DOHH2 (cell line): Measurements from ENCODE around the gene ATG14.
A peak's percentile ranks its signal among the peaks of the same experiment; 100 is the strongest.
"Not testable (repeated sequence)": the region's sequence is repeated elsewhere in the genome, so short reads cannot be mapped to it uniquely, and the experiment has no call there.

Experiments used
- H3F3A ChIP-seq: fragments of 200-600 bp; sonication (generic), shearing (Covaris generic); 2 replicates; pipeline ENCODE4 v1.6.0; 2016; ENCODE audit warnings: antibody characterized with exemption, mild to moderate bottlenecking; ENCODE audit not compliant: control insufficient read depth, insufficient read depth
- H3K27ac ChIP-seq: fragments of 200-600 bp; sonication (generic); 2 replicates; pipeline ENCODE4 v1.5.1; 2014; ENCODE audit warnings: low read depth, mild to moderate bottlenecking, low read length, moderate library complexity
- H3K27me3 ChIP-seq: fragments of 200-600 bp; sonication (generic); 2 replicates; pipeline ENCODE4 v1.6.1; 2014; ENCODE audit warnings: mild to moderate bottlenecking, low read length, mixed read lengths; ENCODE audit not compliant: control insufficient read depth
- H3K36me3 ChIP-seq: fragments of 200-600 bp; sonication (generic); 2 replicates; pipeline ENCODE4 v1.6.1; 2014; ENCODE audit warnings: mild to moderate bottlenecking, low read length, moderate library complexity, mixed read lengths; ENCODE audit not compliant: control insufficient read depth
- H3K4me1 ChIP-seq: fragments of 200-600 bp; sonication (generic); 2 replicates; pipeline ENCODE4 v1.6.1; 2014; ENCODE audit warnings: mild to moderate bottlenecking, low read length, mixed read lengths; ENCODE audit not compliant: control insufficient read depth
- H3K4me2 ChIP-seq: fragments of 200-600 bp; sonication (generic); 2 replicates; pipeline ENCODE4 v1.6.0; 2014; ENCODE audit warnings: mild to moderate bottlenecking, low read length, moderate library complexity
- H3K4me3 ChIP-seq: fragments of 200-600 bp; sonication (generic); 2 replicates; pipeline ENCODE4 v1.5.1; 2014; ENCODE audit warnings: mild to moderate bottlenecking, low read length, mixed read lengths
- H3K79me2 ChIP-seq: fragments of 200-600 bp; sonication (generic); 2 replicates; pipeline ENCODE4 v1.6.1; 2014; ENCODE audit warnings: mild to moderate bottlenecking, low read length, mixed read lengths; ENCODE audit not compliant: control insufficient read depth
- H3K9me2 ChIP-seq: fragments of 200-600 bp; sonication (generic); replicated peaks from 2 replicates; pipeline ENCODE4 v1.6.1; 2014; ENCODE audit warnings: mild to moderate bottlenecking, low read length, mixed read lengths; ENCODE audit not compliant: control insufficient read depth
- H3K9me3 ChIP-seq: fragments of 200-600 bp; sonication (generic); 2 replicates; pipeline ENCODE4 v1.6.1; 2014; ENCODE audit warnings: antibody characterized with exemption, low read length, mixed read lengths; ENCODE audit not compliant: control insufficient read depth, insufficient read depth
- H4K20me1 ChIP-seq: fragments of 200-600 bp; sonication (generic); 2 replicates; pipeline ENCODE4 v1.6.0; 2014; ENCODE audit warnings: low read depth, mild to moderate bottlenecking, antibody characterized with exemption, low read length, moderate library complexity; ENCODE audit not compliant: control insufficient read depth, insufficient read depth
- CTCF ChIP-seq: fragments of 200-600 bp; sonication (generic); IDR thresholded peaks from one replicate; pipeline ENCODE4 v1.5.1; 2014; ENCODE audit warnings: antibody characterized with exemption, mild to moderate bottlenecking, low read depth, low read length; ENCODE audit not compliant: poor library complexity, severe bottlenecking
- EZH2phosphoT487 ChIP-seq: fragments of 200-600 bp; sonication (generic); IDR thresholded peaks from 2 replicates; pipeline ENCODE4 v1.6.1; 2017; ENCODE audit warnings: borderline replicate concordance, mild to moderate bottlenecking, antibody characterized with exemption, low read length, moderate library complexity, mixed read lengths

The ATG14 gene

DNA sequence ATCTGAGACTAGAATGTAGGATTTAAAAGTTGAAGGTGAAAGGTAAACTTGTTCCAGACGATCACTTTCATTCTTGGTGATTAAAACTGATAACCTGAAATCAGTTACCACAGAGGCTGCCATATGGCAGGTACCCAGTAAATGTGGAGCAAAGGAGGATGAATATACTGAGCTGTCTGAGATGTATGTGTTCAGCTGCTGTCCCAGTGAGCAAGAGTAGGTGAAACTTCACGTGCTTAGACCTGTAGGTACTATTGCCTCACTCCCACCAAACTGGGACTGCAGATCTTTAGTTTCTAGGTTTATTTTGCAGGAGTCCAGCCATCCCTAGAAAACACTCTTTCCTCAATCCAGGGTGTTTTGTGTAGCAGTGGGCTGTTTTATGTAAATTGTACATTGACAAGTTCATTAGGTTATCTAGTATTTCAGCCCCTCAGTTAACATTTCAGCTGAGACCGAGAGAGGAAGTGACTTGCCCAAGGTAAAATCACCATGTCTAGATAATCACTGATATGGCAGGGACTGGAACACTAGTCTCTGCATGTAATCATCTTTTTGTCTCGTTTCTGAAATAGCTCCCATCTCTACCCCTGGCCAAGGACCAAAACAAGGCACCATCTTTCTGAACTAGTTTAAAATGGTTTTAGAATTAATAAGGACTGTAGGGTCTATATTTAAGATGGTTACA, 62.7 kb downstream of the ATG14 start:
- H3K27ac ChIP-seq = no peak overlapping the region
- peaks cover 22% of the 10 kb centered on the region for H3K36me3 ChIP-seq
- H3K27me3 ChIP-seq = no peaks in the 10 kb centered on the region
- H3K4me1 ChIP-seq = peaks cover 12% of the 10 kb centered on the region
- no peaks in the 10 kb centered on the region for H3K9me2 ChIP-seq
- no peak overlapping the region for H3K4me3 ChIP-seq
- TF ChIP-seq CTCF = no peak
- no peak for TF ChIP-seq EZH2phosphoT487
- no peaks in the 10 kb centered on the region for H3F3A ChIP-seq
- no peaks in the 10 kb centered on the region; the same call in 1 of the 2 replicates for H4K20me1 ChIP-seq
- H3K79me2 ChIP-seq = peaks cover 45% of the 10 kb centered on the region
- H3K4me2 ChIP-seq = peak overlapping the region; percentile 6
- H3K9me3 ChIP-seq = no peaks in the 10 kb centered on the region

DNA sequence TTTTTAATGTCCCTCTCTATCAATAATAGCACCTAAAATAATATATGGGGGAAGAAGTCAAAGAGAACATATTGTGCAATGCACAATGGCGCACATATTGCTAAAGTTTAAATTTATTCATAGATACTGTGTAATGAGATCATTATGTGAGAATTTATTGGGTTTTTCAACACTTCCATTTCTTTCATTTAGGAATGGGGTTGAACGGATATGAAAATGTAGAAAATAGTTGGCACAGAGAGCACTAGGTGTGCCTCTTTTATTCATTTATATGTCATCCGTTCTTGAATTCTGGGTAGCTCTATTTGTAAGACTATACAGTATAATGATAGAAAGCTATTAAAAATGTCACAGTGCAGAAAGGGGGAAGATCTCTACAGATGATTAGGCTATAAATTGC, 63.9 kb downstream of the ATG14 start:
- H3F3A ChIP-seq = no peaks in the 10 kb centered on the region
- H3K9me2 ChIP-seq = no peaks in the 10 kb centered on the region
- peaks cover 50% of the 10 kb centered on the region for H3K79me2 ChIP-seq
- H3K27me3 ChIP-seq = no peaks in the 10 kb centered on the region
- no peak overlapping the region for H3K4me2 ChIP-seq
- TF ChIP-seq CTCF = no peak
- no peak for TF ChIP-seq EZH2phosphoT487
- H3K4me3 ChIP-seq = no peak overlapping the region
- no peaks in the 10 kb centered on the region for H3K9me3 ChIP-seq
- no peak overlapping the region for H3K27ac ChIP-seq
- peaks cover 22% of the 10 kb centered on the region for H3K36me3 ChIP-seq
- no peaks in the 10 kb centered on the region; the same call in 1 of the 2 replicates for H4K20me1 ChIP-seq
- H3K4me1 ChIP-seq = peaks cover 12% of the 10 kb centered on the region

- H3K27me3 ChIP-seq = no peaks in the 10 kb centered on the region
- H3K4me2 ChIP-seq = no peak overlapping the region
- no peaks in the 10 kb centered on the region for H3K9me3 ChIP-seq
- H3K4me1 ChIP-seq = peaks cover 12% of the 10 kb centered on the region
- no peak overlapping the region for H3K4me3 ChIP-seq
- no peaks in the 10 kb centered on the region; the same call in 1 of the 2 replicates for H4K20me1 ChIP-seq
- H3F3A ChIP-seq = no peaks in the 10 kb centered on the region
- peaks cover 57% of the 10 kb centered on the region for H3K79me2 ChIP-seq
- peaks cover 19% of the 10 kb centered on the region for H3K36me3 ChIP-seq
- no peaks in the 10 kb centered on the region for H3K9me2 ChIP-seq
- H3K27ac ChIP-seq = no peak overlapping the region
- TF ChIP-seq EZH2phosphoT487 (no peak), CTCF (no peak)
These were observed 64.6 kb downstream of the ATG14 start for GRCh38 chr14:55347040-55347439.

GRCh38 chr14:55344582-55345163, 67.0 kb downstream of the ATG14 start:
- not testable (repeated sequence) for H3F3A ChIP-seq, H3K9me2 ChIP-seq, H3K4me2 ChIP-seq, H3K4me3 ChIP-seq, H3K27ac ChIP-seq, H3K27me3 ChIP-seq, H3K36me3 ChIP-seq, H3K9me3 ChIP-seq, H4K20me1 ChIP-seq
- H3K79me2 ChIP-seq = peaks cover 61% of the 10 kb centered on the region
- peaks cover 11% of the 10 kb centered on the region for H3K4me1 ChIP-seq
